ENCODE measurements around the gene ABCG4. TPM values are rescaled to one million over a fixed set of nuclear protein-coding genes. Genes with fewer than 3 reads are reported as not detected.
A peak's percentile ranks its signal among the peaks of the same experiment; 100 is the strongest.

Gene ABCG4
- total RNA-seq, 1 donor from 2014 or later, result 3.3 TPM

DNA sequence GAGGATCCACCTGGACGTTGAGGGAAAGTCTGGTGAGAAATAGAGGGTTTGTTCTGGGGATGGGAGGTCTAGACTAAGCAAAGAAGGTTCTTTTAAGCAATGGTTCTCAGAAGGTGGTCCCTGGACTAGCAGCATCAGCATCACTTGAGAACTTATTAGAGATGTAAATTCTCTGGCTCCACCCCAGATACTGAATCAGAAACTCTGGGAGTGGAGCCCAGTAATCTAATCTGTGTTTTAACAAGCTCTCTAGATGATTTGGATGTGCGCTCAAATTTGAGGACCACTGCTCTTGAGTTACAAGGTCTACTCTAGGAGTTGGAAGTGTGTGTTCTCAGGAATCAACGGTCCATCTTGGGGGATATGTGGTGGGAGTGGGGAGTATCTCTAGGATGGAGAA, 3.3 kb upstream of the ABCG4 start:
- DNase-seq (ENCODE audit: low read depth, low spot score), result no peak
- Mint-ChIP-seq H3K27ac (ENCODE audit: unreplicated experiment) (no peak overlapping the region), H3K4me1 (peaks cover 12% of the 10 kb centered on the region), H3K27me3 (ENCODE audit: low read depth) (peaks cover 59% of the 10 kb centered on the region), H3K9me3 (no peaks in the 10 kb centered on the region), H3K36me3 (ENCODE audit: low read depth) (no peaks in the 10 kb centered on the region), H3K4me3 (no peak overlapping the region)
- TF ChIP-seq, protein P1, sequence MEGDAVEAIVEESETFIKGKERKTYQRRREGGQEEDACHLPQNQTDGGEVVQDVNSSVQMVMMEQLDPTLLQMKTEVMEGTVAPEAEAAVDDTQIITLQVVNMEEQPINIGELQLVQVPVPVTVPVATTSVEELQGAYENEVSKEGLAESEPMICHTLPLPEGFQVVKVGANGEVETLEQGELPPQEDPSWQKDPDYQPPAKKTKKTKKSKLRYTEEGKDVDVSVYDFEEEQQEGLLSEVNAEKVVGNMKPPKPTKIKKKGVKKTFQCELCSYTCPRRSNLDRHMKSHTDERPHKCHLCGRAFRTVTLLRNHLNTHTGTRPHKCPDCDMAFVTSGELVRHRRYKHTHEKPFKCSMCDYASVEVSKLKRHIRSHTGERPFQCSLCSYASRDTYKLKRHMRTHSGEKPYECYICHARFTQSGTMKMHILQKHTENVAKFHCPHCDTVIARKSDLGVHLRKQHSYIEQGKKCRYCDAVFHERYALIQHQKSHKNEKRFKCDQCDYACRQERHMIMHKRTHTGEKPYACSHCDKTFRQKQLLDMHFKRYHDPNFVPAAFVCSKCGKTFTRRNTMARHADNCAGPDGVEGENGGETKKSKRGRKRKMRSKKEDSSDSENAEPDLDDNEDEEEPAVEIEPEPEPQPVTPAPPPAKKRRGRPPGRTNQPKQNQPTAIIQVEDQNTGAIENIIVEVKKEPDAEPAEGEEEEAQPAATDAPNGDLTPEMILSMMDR (conservative IDR thresholded peaks at IDR 0.05), result no peak

DNA sequence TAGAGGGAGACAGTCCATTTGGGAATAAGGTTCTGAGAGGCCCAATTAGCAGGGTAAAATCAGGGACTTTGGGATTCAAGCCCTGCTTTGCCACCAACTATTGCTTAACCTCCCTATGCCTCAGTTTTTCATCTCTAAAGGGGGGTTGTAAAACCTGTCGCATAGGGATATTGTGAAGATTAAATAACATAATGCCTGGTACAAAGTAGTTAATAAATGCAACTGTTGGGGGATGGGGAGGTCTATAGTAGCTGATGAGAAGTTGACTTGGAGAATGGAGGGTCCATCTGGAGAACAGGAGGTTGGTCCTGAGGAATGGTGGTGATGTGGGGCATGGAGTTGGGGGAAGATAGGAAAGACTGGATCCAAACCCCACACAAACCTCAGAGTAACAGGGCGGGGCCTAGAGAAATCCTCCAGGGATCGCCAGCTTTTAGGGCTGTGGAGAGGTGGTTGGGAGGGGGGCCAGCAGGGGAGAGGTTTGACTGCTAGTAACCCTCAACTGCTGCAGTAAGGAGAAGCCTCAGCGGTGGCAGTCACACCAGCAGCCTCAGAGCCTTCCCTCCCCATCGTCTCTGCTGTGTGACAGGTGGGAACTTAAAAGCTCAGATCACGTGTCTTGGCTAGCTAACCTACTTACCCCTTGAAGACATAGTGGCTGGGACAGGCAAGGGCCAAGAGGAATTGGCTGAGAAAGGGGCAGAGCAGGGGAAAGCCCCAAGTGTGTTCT, 1.1 kb upstream of the ABCG4 start:
- no peaks in the 10 kb centered on the region for H3K36me3 Mint-ChIP-seq (ENCODE audit: low read depth)
- no peak overlapping the region for H3K27ac Mint-ChIP-seq (ENCODE audit: unreplicated experiment)
- no peak for DNase-seq (ENCODE audit: low read depth, low spot score)
- H3K27me3 Mint-ChIP-seq (ENCODE audit: low read depth), result peaks cover 70% of the 10 kb centered on the region
- H3K4me1 Mint-ChIP-seq, result peaks cover 12% of the 10 kb centered on the region
- peak overlapping the region; percentile 74 for H3K4me3 Mint-ChIP-seq
- H3K9me3 Mint-ChIP-seq, result no peaks in the 10 kb centered on the region
- TF ChIP-seq, protein P1 (conservative IDR thresholded peaks at IDR 0.05), result no peak

DNA sequence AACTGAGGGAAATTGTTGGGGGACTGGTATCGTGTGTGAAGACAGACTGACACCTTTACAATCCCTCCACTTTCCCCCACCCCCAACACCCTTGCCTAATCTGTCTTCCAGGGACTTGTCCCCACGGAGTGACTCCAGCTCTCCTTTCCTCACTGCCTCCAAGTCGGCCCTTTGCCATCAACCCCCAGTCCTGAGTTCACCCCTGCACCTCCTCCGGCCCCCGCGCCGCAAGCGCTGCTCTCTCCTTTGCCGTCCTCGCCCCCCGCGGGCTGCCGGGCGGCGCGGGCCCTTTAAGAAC, 183 bp upstream of the ABCG4 start:
- Mint-ChIP-seq H3K27me3 (ENCODE audit: low read depth) (peaks cover 70% of the 10 kb centered on the region), H3K27ac (ENCODE audit: unreplicated experiment) (no peak overlapping the region), H3K9me3 (no peaks in the 10 kb centered on the region), H3K36me3 (ENCODE audit: low read depth) (no peaks in the 10 kb centered on the region), H3K4me3 (peak overlapping the region; percentile 74), H3K4me1 (peaks cover 12% of the 10 kb centered on the region)
- DNase-seq (ENCODE audit: low read depth, low spot score), result no peak
- TF ChIP-seq, protein P1 (conservative IDR thresholded peaks at IDR 0.05), result no peak

DNA sequence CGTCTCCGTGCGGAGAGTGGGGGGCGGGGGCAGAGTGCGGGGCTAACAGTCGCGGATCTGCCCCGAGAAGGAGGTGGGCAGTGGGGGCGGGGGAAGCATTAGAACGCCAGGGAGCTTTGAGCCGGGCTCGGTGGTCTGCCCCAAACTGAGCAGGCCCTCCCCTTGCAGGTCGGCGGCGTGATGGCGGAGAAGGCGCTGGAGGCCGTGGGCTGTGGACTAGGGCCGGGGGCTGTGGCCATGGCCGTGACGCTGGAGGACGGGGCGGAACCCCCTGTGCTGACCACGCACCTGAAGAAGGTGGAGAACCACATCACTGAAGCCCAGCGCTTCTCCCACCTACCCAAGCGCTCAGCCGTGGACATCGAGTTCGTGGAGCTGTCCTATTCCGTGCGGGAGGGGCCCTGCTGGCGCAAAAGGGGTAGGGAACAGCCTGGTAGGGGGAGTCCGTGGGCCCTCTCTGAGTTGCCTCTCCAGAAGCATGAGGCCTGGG, 979 bp downstream of the ABCG4 start:
- H3K27me3 Mint-ChIP-seq (ENCODE audit: low read depth), result peaks cover 68% of the 10 kb centered on the region
- H3K27ac Mint-ChIP-seq (ENCODE audit: unreplicated experiment), result no peak overlapping the region
- TF ChIP-seq, protein P1 (conservative IDR thresholded peaks at IDR 0.05), result no peak
- H3K4me1 Mint-ChIP-seq, result peaks cover 10% of the 10 kb centered on the region
- no peak for DNase-seq (ENCODE audit: low read depth, low spot score)
- H3K4me3 Mint-ChIP-seq, result peak overlapping the region; percentile 81
- no peaks in the 10 kb centered on the region for H3K9me3 Mint-ChIP-seq
- H3K36me3 Mint-ChIP-seq (ENCODE audit: low read depth), result no peaks in the 10 kb centered on the region

DNA sequence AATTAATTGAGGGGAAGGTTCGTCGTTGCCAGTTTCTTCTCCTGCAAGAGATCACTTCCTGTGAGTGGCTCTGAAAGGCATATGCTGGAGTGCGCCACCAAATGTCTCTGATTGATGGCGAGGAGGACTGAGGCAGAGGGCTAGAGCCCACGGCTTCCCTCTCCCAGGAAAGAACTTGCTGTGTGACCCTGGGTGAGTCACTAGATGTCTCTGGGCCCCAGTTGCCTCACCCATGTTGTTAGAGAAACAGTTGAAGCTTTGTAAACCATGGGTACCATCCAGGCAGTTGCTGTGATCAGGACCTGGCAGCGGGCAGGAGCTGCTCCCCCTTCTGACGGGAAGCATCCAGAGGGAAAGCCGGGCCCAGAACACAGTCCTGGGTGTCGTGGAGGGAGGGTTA, 3.2 kb downstream of the ABCG4 start:
- Mint-ChIP-seq H3K36me3 (ENCODE audit: low read depth) (no peaks in the 10 kb centered on the region), H3K27ac (ENCODE audit: unreplicated experiment) (no peak overlapping the region), H3K27me3 (ENCODE audit: low read depth) (peaks cover 54% of the 10 kb centered on the region), H3K9me3 (no peaks in the 10 kb centered on the region), H3K4me1 (peaks cover 8% of the 10 kb centered on the region), H3K4me3 (no peak overlapping the region)
- TF ChIP-seq, protein P1 (conservative IDR thresholded peaks at IDR 0.05), result no peak
- no peak for DNase-seq (ENCODE audit: low read depth, low spot score)

All from neural crest cell (in vitro differentiated cells).